IMR-90 (cell line): ENCODE measurements around the gene NOMO2.
"Not testable (repeated sequence)": the region's sequence is repeated elsewhere in the genome, so short reads cannot be mapped to it uniquely, and the experiment has no call there.

ENCODE experiments used
- BHLHE40 ChIP-seq: fragments of 150-350 bp; IDR thresholded peaks from 2 replicates; pipeline ENCODE4 v1.6.1; 2016; ENCODE audit warnings: mild to moderate bottlenecking, low read depth, low read length
- CTCF ChIP-seq: conservative IDR thresholded peaks from 2 replicates; pipeline ENCODE4 v1.5.1; 2012; ENCODE audit warnings: mild to moderate bottlenecking, low read depth, low read length, improper control_type of control experiment
- FOS ChIP-seq: fragments of 150-350 bp; IDR thresholded peaks from 2 replicates; pipeline ENCODE4 v1.6.1; 2016; ENCODE audit warnings: low read depth, low read length
- POLR2A ChIP-seq: IDR thresholded peaks from 2 replicates; pipeline ENCODE4 v1.6.1; 2012; ENCODE audit warnings: mild to moderate bottlenecking, low read depth, low read length

DNA sequence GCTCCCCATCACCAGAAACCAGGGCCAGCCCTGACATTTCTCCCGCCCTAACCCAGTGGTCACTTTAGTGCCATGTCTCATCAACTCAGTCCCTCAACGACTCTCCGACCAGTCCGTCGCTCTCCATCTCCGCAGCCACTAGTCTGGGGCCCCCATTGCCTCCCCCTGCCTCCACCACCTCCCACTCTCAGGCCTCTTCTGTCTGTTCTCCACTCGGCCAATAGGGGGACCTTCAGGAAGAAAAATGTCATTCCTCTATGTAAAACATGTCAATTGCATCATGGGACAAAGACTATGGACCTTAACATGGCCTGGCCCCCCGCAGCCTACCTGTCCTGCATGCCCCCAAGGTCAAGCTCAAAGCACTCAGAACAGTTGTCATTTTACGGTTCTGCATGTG is 39.3 kb downstream of the NOMO2 start:
- not testable (repeated sequence) for TF ChIP-seq BHLHE40, CTCF, POLR2A, FOS
